Inflammatory macrophage treated with lipopolysaccharide for 4 hours (primary cell): ENCODE data around the gene CASZ1.
A peak's percentile ranks its signal among the peaks of the same experiment; 100 is the strongest.

ENCODE experiments used
- DNase-seq: peaks from one replicate; pipeline ENCODE4 v3.0.0-alpha.2; 2020

CASZ1 gene

DNA sequence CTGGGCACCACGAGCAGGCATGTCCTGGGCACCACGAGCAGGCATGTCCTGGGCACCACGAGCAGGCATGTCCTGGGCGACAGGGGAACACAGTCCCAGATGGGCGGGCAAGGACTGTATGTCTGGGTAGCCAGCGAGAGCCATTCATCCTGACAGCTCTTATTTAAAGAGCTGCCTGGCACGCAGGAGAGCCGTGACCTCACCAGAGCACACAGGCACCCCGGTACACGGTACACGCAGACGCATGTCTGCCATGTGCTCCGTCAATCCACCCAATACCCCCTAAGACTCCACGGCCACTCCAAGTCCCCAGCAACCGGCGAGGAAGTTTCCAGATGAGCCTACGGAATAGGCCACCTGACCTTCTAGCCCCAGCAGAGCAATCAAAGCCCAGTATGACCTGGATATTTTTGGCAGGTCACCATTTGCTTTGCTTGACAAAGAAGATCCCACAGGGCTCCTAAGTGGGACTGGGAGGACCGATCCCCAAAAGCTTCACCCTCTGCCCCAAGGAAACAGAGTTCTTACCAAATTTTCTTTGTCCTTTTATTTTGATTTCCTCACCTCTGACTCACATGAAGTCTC lies 51.7 kb downstream of the CASZ1 start:
- DNase-seq = no peak

DNA sequence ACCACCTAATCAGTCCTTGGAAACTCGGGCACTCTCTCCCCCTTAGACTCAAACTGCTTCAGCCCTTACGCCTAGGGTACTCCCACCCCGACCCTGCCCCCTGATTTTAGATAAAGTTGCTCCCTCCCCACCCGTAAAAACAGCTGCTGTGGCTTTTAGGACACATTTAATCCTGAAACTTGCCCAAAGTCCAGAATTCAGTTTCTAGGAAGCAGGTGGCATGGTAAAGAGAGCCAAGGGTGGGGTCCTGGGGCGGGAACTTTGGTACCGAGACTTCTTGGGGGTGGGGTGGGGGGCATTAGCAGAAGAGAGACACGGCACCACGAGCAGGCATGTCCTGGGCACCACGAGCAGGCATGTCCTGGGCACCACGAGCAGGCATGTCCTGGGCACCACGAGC lies 52.4 kb downstream of the CASZ1 start:
- no peak for DNase-seq

DNA sequence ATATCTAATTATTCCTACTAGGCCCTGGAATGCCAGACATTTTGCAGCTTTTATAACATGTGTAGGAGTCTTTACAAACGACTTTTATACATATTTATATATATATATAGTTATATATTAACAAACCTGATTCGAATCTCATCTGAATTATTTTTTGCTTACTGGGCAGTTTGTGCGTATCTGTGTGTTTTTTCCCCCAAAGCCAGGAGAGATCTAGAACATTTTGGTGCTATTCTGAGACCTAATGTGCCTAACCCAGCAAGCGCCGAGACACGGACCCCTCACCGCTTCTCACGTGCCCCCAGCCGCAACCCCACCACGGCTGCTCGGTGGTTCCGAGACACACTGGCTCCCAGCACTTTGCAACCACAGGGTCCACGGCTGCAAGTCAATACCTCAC lies 54.8 kb downstream of the CASZ1 start:
- no peak for DNase-seq

DNA sequence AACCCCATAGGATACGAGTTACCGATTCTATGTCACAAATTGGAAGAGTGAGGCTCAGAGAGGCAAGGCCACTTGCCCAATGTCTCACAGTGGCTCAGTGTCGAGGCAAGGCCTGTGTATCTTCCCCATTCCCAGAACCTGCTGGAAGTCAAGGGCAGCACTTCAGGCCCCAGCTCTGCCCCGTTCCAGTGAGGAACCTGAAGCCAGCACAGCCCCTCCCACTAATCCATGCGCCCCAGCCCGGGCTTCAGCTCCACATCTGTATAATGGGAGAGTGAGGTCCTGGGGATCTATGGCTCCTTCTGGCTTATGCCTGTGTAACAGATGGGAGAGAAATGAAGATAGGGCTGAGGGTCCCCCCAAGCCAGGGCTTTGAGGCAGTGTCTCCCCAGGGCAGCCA lies 56.3 kb downstream of the CASZ1 start:
- DNase-seq = no peak

DNA sequence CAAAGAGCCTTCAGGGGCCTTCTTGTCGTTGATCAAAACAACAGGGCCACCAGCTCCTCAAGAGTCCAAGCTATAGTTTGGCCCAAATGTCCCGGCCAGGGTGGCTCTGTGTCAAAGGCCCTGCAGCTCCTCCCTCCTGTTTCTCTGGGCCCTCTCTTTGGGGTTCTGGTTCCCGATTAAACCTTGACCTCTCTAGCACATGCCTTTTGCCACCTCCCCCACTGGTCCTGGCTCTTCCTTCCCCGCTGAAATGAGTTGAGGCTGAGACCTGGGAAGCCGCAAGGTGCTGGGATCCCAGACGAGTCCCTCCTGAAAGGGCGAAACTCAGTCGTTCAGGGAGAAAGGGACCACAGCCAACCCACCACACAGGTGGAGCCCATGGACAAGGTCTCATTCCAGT lies 56.9 kb downstream of the CASZ1 start:
- DNase-seq = no peak

DNA sequence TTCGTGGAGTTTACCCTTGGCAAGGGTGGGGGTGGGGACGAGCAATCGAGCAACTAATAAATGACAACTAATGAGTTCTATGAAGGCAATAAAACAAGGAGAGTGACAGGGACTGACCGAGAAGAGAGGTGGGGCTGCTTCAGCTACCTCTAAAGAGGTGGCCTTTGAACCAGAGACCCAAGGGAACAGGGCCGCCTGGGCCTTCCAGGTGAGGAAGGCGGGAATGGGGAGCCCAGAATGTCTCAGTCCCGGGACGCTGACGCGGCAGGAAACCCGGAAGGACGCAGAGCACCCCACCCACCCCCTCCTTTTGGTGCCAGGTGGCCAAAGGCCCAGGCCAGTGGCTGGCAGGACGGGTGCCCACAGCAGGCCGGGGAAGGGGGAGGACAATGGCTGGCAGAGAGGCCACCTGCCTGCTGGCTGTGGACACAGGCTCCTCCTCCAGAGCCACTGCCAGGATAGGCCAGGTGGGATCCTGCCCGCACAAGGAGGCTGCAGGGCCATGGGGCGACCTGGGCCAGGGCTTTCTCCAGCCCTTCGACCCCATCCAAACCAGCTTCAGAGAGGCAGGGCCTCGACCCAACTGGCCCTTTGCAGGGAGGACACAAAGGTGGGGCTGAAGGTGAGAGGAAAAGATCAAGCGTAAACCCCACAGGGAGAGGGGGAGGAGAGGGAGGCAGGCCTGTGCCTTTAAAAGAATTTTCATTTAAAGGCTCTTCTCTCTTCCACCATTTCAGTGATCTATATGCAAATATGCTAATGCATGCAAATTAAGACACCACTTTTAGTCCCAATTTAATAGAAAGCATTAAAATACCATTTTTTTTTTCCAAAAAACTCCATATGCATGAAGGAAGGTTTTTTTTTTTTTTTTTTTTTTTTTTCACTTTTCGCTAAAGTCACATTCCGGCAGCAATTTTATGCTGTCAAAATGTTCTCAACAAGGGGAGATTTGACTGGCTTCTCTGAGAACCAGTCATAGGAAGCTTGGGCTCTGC lies 58.1 kb downstream of the CASZ1 start:
- DNase-seq = no peak

DNA sequence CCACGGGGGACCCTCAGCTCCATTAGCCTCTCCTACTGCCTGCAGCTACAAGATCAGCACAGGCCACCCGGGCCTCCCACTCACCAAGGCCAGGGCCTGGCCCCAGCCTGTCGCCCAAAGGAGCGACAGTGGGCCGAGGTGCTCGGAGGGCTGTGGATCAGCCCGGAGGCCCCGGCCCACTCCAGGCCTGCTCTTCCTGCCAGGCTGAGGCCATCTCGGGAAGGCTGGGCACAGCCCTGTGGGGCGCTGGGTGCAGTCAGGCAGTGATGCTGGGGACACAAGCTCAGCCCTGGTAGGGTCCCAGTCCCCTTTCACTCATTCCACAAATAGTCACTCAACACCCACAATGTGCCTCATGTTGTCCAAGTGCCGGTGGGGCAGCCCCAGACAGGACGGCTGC lies 58.8 kb downstream of the CASZ1 start:
- DNase-seq = no peak

DNA sequence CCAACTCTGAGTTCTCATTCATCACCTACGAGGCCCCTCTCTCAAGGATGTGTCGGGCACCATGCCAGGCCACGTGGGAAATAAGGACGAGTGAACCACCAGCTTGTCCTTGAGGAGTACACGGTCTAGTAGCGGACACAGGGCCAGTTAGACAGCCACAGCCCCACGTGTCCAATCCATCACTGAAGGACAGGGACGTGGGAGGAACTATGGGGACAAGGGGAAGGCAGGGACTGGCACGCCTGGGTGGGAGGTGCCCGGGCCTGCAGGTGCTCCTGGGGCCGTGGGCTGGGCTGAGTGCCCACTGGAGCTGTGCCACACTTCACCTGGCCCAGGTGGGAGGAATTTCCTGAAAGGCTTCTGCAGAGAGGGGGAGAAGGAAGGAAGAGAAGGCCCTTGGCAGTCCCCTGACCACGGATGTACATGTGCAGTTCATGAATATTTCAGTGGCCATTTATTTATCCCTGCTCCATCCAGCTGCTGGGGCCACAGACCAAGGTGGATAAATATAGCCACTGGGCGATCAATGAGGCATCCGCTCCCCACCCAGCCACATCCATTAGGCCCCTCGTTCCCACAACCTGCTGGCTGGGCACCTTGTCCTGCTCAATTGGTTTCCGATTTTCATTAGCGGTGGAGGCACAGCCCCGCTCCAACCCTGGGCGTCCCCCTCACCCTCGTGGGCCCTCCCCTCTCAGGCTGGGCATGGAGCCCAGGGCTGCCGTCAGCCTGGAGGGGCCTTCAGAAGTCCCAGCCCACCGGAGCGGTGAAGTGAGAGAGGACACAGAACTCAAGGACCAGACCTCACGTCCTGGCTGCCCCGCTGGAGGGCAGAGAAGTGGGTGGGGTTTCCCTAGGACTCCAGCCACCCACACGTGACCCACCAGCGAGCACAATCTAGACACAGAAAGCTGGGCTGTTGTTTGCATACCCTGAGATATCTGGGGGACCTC lies 59.5 kb downstream of the CASZ1 start:
- DNase-seq = no peak

DNA sequence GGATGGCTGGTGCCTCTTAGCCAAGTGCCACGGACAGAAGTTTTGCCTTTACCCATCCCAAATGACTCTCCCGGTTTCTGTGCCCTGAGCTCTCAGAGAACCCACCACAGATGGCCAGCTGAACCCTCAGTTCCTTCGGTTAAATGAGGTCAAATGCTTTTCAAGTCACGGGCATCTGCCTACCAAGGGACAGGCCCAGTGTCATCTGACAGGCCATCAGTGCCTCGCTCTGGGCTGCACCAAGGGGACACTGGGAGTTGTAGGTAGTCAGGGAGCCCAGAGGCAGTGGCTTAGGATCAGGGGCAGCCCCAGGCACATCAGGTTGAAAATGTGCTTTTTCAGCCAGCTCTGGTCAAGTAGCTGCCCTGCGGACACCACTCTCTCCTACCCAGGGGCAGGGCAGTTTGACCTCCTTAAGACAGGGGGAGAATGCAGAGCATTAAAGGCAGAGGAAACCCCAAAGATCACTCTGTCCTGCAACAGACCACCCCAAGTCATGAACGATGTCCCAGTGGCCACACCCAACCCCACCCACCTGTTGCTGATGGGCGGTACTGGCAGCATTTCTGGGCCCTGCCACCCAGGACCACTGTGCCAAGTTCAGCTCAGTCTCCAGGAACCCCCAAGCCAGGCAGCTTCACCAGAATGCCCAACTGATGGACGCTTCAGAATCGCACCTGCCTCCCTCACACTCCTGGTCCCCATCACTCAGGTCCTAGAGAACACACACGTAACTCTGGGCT lies 60.7 kb downstream of the CASZ1 start:
- DNase-seq = no peak

DNA sequence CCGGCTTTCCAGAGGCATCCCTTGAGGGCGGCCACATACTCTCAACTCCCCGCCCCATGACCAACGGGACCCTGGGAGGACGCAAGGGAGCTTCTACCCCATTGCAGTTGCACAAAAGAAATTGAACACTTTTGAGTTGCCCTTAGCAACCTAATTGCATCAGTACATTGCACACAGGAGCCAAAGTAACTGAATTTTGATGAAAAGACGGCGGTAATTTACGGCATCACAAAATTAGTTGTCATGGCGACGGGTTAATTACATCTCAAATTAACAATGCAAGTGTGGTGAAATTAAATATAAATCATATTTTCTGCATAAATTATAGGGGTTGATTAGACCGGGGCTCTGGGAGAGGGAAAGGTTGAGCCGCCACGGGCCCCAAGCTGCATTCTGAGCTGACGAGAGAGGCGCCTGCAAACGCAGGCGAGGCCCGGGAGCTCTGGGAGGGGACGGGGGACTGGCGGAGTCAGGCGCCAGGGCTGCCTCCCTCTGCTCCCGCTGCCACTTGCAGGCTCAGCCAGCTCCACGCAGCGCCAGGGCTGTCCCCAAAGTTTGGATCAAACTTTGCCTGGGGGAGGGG lies 61.4 kb downstream of the CASZ1 start:
- no peak for DNase-seq

DNA sequence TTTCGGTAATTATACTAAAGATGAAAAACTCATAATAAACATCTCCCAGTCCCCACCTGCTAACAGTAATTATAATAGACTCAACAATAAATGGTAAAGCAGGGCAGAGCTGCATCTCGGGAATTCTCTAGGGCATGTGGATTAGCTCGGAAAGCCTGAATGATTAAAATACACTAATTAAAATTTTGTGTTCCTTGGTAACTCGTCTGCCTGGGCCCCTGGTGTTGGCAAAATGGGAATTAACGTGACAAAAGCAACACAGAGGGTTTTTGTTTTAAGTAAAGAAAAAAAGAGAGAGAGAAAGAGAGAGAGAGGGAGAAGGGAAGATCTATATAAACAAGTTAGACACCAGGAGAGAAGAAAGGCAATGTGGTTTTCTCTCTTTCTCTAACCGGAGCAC lies 62.1 kb downstream of the CASZ1 start:
- DNase-seq = no peak

DNA sequence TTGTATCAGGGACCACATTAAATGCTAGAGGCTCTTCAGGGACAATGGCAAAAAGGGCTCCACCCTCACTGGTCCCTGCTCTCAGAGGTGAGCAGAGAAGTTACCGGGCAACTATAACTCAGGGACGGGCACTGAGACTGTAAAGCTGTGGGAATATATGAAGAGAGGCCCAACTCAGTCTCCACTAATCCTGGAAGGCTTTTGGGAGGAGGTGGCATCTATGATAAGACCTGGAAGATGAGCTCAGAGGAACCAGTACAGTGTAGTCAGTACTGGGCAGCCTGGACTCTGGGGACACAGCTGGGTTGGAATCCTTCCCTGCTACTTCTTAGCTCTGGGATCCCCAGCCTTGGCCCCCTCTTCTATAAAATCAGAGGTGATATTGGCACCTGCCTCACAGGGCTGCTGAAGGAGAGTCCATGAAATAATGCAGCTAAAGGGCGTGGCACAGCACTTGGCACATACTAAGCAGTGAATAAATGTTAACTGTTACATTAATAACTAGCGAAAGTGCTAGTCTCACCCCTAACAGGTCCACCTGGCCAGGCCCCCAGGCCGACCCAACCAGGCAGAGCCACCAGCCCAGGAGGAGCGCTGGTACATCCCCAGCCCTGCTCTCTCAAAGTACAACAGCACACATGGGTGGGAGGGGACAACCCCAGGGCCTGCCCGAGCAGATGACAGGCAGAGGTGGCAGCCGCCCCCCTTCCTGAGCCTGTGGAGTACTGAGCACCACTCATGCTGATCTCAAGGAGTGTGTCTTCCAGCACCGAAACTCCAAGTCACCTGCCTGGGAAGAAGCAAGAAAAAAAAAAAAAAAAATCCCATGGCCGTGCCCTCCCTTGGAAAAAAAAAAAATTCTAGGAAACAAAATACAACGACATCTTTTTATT lies 62.7 kb downstream of the CASZ1 start:
- DNase-seq = peak; percentile 18

DNA sequence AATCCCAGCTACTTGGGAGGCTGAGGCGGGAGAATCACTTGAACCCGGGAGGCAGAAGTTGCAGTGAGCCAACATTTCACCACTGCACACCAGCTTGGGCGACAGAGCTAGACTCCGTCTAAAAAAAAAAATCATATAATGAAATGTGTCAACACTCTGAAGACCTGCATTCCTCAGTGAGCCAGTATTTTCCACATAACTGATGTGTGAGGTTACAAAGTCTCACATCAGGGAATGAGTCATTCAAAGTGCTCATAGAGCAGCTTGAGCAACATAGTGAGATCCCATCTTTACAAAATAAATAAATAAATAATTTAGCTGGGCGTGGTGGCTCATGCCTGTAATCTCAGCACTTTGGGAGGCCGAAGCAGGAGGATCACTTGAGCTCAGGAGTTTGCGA lies 65.5 kb downstream of the CASZ1 start:
- DNase-seq = peak; percentile 57

DNA sequence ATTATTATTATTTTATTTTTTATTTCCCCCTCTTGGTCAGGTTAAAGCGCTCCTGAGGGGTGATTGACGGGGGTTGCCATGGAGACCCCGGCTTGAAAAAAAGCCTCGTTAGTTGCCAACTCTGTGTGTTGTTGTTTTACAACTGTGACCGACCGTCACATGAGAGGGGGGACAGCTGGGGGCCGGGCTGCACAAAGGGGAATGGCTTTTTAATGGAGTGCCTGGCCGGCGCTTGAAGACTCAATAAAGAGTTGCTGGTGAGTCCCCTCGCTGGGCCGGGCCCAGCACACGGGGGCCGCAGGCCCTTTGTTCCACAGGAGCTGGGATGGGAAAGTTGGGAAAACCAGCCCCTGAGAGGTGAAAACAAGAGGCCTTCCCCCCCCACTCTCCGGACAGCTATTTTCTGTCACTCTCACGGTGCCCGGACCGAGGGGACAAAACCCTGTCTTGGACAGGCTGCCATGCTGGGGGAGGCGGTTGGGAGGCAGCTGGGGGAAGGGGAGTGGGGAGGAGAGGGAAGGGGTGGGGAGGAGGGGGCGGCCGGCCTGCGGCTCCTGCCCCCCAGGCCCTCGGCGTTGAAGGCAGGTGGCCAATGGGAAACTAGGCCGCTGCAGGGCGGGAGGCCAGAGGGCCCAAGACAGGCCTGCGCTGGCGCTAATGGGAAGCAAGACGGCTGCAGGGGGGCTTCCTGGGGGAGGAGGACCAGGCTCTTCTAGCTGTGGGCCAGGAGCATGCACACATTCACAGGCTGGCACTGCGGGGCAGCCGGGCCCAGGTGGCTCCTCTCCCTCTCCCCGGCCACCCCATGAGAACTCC lies 67.6 kb downstream of the CASZ1 start:
- DNase-seq = no peak

DNA sequence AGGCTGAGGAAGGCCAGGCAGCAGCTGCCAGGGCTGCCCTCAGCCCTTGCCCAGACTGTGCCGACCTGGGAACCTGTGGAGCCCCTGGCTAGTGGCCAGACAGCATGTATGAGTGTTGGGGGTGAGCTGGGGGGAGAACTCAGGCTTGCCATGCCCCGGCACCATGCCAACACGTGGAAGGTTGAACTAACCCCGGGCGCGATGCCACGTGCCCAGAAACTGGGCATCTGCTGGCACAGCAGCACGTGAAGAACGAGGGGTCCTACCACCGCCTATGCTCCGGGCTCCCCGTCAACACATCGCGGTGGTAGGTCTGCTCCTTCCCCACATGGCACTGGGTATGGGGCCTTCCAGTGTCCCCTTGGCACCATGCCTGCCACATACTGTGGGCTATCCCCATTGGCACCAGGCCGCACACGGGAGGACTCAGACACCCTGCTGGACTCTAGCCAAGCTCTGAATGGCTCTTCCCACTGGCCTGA lies 68.7 kb downstream of the CASZ1 start:
- no peak for DNase-seq

DNA sequence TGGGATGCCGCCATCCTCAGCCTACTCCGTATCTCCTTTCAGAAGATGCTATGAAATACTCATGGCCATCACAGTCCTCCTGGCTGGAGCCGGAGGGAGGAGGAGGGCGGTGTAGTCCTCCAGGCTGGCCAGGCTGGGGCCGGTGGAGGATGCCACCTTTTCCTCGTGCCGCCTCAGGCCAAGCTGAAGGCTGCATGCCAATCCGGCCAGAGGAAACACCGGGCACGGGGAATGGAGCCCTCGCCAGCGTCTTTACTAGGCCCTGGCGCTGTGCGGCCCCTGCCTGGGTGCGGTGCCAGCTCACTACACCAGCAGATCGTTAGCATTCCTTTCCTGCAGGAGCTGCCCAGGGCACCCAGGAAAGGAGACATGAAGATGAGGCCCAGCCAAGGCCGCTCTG lies 70.1 kb downstream of the CASZ1 start:
- DNase-seq = no peak

DNA sequence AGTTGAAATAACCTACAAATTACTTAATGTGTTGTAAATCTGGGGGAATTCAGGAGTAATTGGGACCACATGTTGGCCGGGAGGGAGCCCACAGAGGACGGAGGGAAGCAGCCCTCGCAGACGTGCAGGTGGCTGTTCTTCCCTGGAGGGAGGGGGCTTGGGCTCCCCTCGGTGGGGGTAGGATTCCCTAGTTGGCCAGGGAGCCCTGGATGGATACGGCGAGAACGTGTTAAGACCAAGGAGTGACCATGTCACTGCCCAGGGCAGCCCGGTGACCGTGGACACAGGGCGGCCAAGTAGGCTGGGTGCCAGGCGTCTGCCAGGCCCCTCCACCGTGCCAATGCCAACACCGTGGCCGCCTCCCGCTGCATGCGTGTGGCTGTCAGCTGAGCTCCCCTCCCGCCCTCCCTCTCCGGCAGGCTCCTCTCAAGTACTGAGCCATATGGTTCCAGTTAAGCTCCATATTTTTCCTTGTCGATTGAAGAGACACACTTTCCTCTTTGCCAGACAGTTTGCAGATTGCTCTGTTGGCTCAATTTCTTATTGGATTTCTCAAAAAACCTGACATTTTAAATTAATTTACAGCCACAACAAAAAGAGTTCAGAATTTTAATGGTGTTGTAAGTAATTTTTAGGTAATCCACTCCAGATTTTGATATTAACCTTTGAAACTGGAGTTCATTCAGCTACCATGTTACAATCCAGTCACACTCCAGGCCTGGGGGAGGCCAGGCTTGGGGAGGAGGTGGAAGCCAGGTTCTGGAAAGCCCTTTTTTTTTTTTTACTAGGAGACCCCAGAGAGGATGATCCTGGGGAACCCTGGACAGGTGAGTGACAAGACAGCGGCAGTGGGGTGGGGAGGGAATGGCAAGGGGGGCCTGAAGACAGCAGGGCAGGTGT lies 71.2 kb downstream of the CASZ1 start:
- DNase-seq = no peak

DNA sequence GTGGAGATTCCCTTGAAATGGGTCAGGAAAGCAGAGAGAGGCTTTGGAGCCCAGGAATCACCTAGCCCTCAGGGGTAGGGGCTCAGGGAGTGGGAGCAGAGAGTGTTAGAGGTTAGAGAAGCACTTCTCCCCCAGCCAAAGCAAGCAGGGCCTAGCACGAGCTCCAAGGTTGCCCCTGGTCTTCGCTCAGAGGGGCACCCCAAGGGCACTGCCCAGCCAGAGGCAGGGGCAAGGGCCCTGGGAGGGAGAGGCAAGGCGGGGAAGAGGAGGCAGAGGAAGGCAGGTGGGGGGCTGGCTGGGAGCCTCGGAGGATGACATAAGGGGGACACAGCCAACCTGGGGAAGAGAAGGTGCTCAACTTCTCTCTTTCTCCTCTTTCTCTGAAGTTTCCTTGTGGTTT lies 71.9 kb downstream of the CASZ1 start:
- DNase-seq = no peak

DNA sequence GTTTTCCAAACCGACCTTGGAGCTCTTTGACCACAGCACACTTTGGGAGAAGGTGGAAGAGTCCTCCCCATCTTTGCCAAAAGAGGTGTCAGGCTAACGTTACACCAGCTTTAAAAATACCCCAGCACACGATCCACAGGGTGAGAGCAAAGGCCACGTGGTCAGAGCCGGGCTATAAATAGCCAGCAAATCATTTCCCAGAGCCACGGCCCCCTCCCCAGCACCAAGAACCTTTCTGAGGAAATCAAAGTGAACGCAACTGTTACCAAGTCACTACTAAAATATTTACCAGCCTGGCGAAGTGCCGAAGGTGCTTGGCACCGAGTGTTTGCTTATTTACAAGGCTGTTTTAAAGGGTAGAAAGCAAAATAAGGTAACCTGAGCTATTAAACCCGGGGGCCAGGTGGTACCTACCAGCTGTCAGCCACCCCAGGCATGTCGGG lies 72.4 kb downstream of the CASZ1 start:
- no peak for DNase-seq
